Vagina (tissue), 2 donors: Measurements from ENCODE around the gene SFXN2. TPM values are rescaled to one million over a fixed set of nuclear protein-coding genes. Genes with fewer than 3 reads are reported as not detected.

Experiments used
- DNase-seq, 2 donors: peaks; one replicate each; pipeline ENCODE4 v3.0.0-alpha.2; 2017; ENCODE audit errors: extremely low spot score in 2 of 2
- H3K27ac ChIP-seq: fragments of 200-600 bp; sonication (generic); one replicate; pipeline ENCODE4 v1.5.1; 2019
- H3K27me3 ChIP-seq: fragments of 200-600 bp; sonication (generic); one replicate; pipeline ENCODE4 v1.5.1; 2019
- H3K36me3 ChIP-seq, 2 donors: fragments of 200-600 bp; sonication (generic); one replicate each; pipeline ENCODE4 v1.5.1; 2017 to 2019
- H3K4me1 ChIP-seq: fragments of 200-600 bp; sonication (generic); one replicate; pipeline ENCODE4 v1.5.1; 2019
- H3K4me3 ChIP-seq, 2 donors: fragments of 200-600 bp; sonication (generic); 1 replicate in 1 of 2; 2 replicates in 1 of 2; pipeline ENCODE4 v1.5.1; 2016 to 2019
- H3K9me3 ChIP-seq: fragments of 200-600 bp; sonication (generic); one replicate; pipeline ENCODE4 v1.5.1; 2019
- POLR2A ChIP-seq, 2 donors: fragments of 450-650 bp; IDR thresholded peaks; one replicate each; pipeline ENCODE4 v1.6.1; 2017; ENCODE audit warnings: antibody characterized with exemption in 2 of 2, mild to moderate bottlenecking in 2 of 2, moderate library complexity in 2 of 2
- POLR2AphosphoS5 ChIP-seq, 2 donors: sonication (generic); formaldehyde crosslinking; IDR thresholded peaks; one replicate each; pipeline ENCODE4 v1.9.0; 2017; ENCODE audit warnings: antibody characterized with exemption in 2 of 2, mild to moderate bottlenecking in 2 of 2, low read depth in 1 of 2; ENCODE audit not compliant: insufficient read depth in 1 of 2
- intact Hi-C: fragments of 100-400 bp; cut with DNase I; formaldehyde crosslinking; loops from one replicate; pipeline ENCODE4 v1.15.1; 2023
- total RNA-seq: library from RNA; depleted of rRNA; stranded (reverse); fragments of >200 nt; gene quantifications from one replicate; pipeline ENCODE4 v1.2.3, GENCODE V29; 2016
- TF ChIP-seq, protein P1 (sequence below), 3 experiments: fragments of 450-650 bp in 2 of 3; fragments of 200-600 bp in 1 of 3; sonication (generic) in 1 of 3; IDR thresholded peaks; one replicate each; pipeline ENCODE4 v1.5.1; 2017 to 2019; ENCODE audit warnings: antibody characterized with exemption in 3 of 3, mild to moderate bottlenecking in 2 of 3, moderate library complexity in 2 of 3

The SFXN2 gene
- total RNA-seq, 1 donor from 2014 or later, result 6.4 TPM

DNA sequence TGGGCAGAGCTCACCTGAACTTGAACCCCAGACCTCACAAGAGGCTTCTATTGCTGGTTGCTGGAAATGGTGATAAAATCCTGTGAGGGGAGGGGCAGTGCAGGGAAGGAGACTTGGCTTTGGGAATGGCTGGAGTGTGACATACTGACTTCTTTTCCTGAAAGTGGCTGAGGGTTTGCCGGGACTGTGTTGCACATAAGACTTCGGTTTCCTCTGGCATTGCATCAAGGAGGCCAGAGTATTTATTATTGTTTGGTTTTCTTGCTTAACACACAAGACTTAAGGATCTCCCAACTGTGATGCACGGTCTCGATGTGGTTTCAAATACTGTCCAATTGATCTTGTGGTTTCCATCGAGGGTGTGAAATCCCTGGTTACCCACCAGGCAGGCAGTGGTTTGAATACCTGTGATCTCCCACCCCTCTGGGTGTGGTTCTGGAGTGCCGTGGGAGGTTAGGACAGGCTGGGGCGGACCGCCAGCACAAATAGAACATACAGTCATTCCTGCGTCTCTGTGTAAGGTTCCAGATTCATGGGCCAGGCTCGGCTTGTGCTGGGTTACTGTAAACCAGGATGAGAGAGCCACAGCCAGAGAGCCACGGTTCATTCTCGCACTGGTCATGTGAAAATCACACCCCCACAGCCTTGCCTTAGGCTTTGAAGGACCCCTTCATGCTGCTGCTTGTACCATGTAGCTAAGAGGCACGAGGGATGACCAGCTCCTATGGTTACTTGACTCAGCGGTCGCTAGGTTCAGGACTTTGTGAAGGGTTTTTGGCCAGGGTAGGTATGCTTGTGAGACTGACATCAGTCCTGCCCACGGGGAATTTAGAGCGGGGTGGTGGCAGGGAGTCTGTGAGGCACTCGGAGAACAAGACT is 68.5 kb downstream of the SFXN2 start:
- TF ChIP-seq POLR2A (IDR thresholded peaks at IDR 0.05) (no peak), POLR2AphosphoS5 (IDR thresholded peaks at IDR 0.05; ENCODE audit: insufficient read depth in 1 of 2, low read depth in 1 of 2) (peak; percentile 9 to 60)
- Histone ChIP-seq H3K9me3 (no peaks in the 10 kb centered on the region), H3K36me3 (no peaks in the 10 kb centered on the region), H3K4me1 (peaks cover 98% of the 10 kb centered on the region), H3K27me3 (no peaks in the 10 kb centered on the region), H3K4me3 (peak overlapping the region; percentile 8 to 23), H3K27ac (peak overlapping the region; percentile 79)
- DNase-seq, result peak in 1 of 2 donors; percentile 97
- intact Hi-C loops, result no loop called here

- TF ChIP-seq, protein P1, sequence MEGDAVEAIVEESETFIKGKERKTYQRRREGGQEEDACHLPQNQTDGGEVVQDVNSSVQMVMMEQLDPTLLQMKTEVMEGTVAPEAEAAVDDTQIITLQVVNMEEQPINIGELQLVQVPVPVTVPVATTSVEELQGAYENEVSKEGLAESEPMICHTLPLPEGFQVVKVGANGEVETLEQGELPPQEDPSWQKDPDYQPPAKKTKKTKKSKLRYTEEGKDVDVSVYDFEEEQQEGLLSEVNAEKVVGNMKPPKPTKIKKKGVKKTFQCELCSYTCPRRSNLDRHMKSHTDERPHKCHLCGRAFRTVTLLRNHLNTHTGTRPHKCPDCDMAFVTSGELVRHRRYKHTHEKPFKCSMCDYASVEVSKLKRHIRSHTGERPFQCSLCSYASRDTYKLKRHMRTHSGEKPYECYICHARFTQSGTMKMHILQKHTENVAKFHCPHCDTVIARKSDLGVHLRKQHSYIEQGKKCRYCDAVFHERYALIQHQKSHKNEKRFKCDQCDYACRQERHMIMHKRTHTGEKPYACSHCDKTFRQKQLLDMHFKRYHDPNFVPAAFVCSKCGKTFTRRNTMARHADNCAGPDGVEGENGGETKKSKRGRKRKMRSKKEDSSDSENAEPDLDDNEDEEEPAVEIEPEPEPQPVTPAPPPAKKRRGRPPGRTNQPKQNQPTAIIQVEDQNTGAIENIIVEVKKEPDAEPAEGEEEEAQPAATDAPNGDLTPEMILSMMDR (IDR thresholded peaks at IDR 0.05), result no peak
- TF ChIP-seq POLR2AphosphoS5 (IDR thresholded peaks at IDR 0.05; ENCODE audit: insufficient read depth in 1 of 2, low read depth in 1 of 2), result no peak
- no peak for TF ChIP-seq POLR2A (IDR thresholded peaks at IDR 0.05)
- no peaks in the 10 kb centered on the region for H3K36me3 ChIP-seq
- peaks cover 93% of the 10 kb centered on the region for H3K4me1 ChIP-seq
- no peaks in the 10 kb centered on the region for H3K9me3 ChIP-seq
- peak overlapping the region; percentile 79 for H3K27ac ChIP-seq
- intact Hi-C loops, result no loop called here
- H3K4me3 ChIP-seq, result peak overlapping the region in 1 of 2 donors; percentile 23
- no peak for DNase-seq
- H3K27me3 ChIP-seq, result no peaks in the 10 kb centered on the region
Observed at GRCh38 chr10:102783568-102783967, 69.1 kb downstream of the SFXN2 start.

GRCh38 chr10:102785818-102786217 is 71.4 kb downstream of the SFXN2 start:
- Histone ChIP-seq H3K27ac (peak overlapping the region; percentile 70), H3K4me1 (peaks cover 83% of the 10 kb centered on the region), H3K4me3 (no peak overlapping the region), H3K9me3 (no peaks in the 10 kb centered on the region), H3K27me3 (no peaks in the 10 kb centered on the region), H3K36me3 (no peaks in the 10 kb centered on the region)
- DNase-seq, result no peak
- TF ChIP-seq, protein P1 (IDR thresholded peaks at IDR 0.05), result no peak
- TF ChIP-seq POLR2AphosphoS5 (IDR thresholded peaks at IDR 0.05; ENCODE audit: insufficient read depth in 1 of 2, low read depth in 1 of 2), result peak in 1 of 2 donors; percentile 78
- intact Hi-C loops, result no loop called here

- DNase-seq, result no peak
- Histone ChIP-seq H3K36me3 (no peaks in the 10 kb centered on the region), H3K4me1 (peaks cover 79% of the 10 kb centered on the region), H3K9me3 (no peaks in the 10 kb centered on the region), H3K27ac (peak overlapping the region; percentile 36), H3K4me3 (no peak overlapping the region), H3K27me3 (no peaks in the 10 kb centered on the region)
- TF ChIP-seq POLR2AphosphoS5 (IDR thresholded peaks at IDR 0.05; ENCODE audit: insufficient read depth in 1 of 2, low read depth in 1 of 2) (no peak), POLR2A (IDR thresholded peaks at IDR 0.05) (no peak)
- TF ChIP-seq, protein P1 (IDR thresholded peaks at IDR 0.05), result no peak
- intact Hi-C loops, result no loop called here
Observed at GRCh38 chr10:102791754-102792395, 77.4 kb downstream of the SFXN2 start.

Other genes starting within 250 kb of the SFXN2 start
- 74.2 TPM for gene ACTR1A, start 211.9 kb upstream of the SFXN2 start, total RNA-seq
- gene SUFU, start 210.7 kb upstream of the SFXN2 start, total RNA-seq, result 12.5 TPM
- gene TRIM8, start 70.2 kb upstream of the SFXN2 start, total RNA-seq, result 126 TPM
- 7.4 TPM for gene ARL3, start 239 bp upstream of the SFXN2 start, total RNA-seq
- 80.8 TPM for gene WBP1L, start 29.3 kb downstream of the SFXN2 start, total RNA-seq
- 43.2 TPM for gene CYP17A1, start 122.8 kb downstream of the SFXN2 start, total RNA-seq
- gene BORCS7, start 139.6 kb downstream of the SFXN2 start, total RNA-seq, result 36.6 TPM
- gene AS3MT, start 154.8 kb downstream of the SFXN2 start, total RNA-seq, result 3.2 TPM
- 9.6 TPM for gene CNNM2, start 203.7 kb downstream of the SFXN2 start, total RNA-seq